HG03571 (cell line): ENCODE data around the gene SPATC1L.

Experiments
- ATAC-seq: cut with Tn5 transposase; IDR thresholded peaks from one replicate; pipeline ENCODE4 v1.9.1; 2021; ENCODE audit not compliant: unreplicated experiment

SPATC1L gene

GRCh38 chr21:46122758-46123683, 61.2 kb downstream of the SPATC1L start:
- no peak for ATAC-seq

GRCh38 chr21:46122237-46122671, 62.0 kb downstream of the SPATC1L start:
- ATAC-seq: no peak

- no peak for ATAC-seq
Observed at GRCh38 chr21:46121286-46122221, 62.7 kb downstream of the SPATC1L start.

GRCh38 chr21:46120301-46121285, 63.7 kb downstream of the SPATC1L start:
- no peak for ATAC-seq

DNA sequence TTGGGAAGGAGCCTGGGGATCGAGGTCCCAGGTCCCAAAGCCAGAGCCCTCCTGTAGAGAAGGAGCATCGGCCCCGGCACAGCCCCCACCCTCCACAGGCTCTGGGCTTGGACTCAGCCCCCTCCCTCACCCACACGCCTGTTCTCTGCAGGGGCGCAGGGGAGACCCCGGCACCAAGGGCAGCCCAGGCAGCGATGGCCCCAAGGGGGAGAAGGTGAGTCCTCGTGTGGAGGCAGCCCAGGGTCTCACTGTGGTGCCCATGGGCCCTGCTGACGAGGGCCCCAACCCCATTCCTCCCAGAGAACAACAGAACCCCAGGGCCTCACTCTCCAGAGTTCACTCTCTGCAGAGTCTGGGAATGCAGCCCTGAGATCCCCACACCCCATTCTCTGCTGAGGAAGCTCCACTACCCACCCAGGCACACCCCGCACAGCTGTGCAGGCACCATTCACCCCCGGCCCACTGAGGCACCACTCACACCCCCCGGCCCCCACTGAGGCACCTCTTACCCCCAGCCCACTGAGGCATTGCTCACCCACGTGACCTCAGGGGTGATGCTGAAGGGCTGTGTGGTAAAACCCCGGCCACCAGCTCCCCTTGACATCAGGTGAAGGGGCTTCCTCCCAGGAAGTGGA, 64.5 kb downstream of the SPATC1L start:
- no peak for ATAC-seq

DNA sequence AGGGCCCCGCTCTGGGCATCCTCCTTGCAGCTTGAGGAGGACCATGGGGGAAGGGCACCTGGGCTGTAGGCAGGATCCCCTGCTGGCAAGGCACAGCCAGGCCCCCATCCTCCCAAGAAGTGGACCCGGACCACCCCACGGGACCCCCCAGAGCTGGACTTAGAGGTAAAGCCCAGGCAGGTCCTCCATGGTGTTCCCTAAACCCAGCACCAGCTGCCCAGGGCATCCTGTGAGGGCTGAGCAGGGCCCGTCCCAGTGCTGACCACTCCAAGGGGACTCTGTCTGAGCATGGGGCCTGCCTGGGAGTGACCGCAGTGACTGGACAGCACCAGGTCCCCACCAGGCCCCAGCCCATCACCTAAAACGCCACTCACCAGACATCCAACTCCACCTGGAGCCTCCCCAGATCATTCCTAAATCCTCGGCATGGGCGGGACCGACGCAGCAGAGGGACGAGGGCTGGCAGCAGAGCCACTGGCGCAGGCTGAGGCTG, 65.1 kb downstream of the SPATC1L start:
- ATAC-seq: no peak

- ATAC-seq: no peak
Observed at GRCh38 chr21:46118316-46119143, 65.7 kb downstream of the SPATC1L start.

DNA sequence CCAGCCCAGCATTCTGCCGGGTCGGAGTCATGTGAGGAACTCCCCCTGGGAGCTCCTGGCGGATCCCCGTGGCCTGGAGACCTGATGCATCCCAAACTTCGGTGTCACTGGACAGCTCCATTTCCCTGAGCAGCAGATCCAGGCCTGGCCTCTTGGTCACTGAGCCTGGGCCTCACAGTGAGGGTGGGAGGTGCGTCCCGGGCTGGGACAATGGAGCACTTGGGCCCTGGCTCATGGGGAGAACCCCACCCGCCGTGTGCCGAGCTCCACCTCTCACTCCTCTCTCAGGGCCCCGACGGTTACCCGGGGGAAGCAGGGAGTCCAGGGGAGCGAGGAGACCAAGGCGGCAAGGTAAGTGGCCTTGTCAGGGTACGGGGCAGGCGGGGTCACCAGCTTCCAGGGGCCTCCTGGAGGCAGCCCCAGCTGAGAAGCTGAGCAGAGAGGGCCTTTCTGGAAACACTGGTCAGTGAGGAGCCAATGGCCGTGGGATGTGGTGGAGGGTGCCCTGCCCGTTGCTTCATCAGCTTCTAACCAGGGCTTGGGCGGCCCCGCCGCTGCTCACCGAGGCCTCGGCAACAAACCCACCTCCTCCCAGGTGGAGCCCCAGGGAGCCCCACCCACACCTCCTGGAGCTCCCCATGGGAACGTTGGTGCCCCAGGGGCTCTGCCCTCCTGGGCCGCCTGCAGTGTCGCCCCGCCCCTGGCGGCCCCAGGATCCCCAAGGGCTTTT, 66.5 kb downstream of the SPATC1L start:
- no peak for ATAC-seq

DNA sequence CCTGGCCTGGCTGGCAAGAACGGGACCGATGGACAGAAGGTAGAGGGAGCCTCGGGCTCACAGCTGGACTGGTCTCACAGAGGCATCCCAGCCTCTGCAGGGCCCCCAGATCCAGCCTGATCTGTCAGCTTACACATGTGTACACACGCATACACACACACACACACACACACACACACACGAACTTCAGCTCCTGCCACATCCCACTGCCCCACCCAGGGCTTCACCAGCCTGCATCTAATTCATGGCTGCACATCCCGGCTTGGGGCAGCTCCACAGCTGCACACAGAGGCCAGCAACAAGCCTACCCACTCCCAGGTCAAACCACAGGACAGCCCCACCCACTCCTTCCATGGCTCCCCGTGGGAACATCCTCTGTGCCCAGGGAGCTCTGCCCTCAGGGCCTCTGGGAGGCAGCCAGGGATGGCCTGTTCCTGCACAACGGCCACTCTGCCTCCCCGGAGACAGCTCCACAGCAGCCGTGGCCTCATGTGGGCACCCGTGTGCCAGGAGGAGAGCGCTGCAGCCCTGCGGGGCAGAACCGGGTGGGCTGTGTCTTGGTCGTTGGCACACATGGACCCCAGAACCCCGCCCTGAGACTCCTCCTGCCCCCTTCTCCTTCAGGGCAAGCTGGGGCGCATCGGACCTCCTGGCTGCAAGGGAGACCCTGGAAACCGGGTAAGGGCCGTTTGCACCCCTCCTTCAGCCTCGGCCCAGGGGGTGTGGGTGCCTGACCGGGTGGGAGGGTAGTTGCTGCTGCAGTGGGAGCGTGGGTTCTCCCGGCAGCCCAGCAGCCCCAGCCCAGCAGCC, 67.3 kb downstream of the SPATC1L start:
- no peak for ATAC-seq

DNA sequence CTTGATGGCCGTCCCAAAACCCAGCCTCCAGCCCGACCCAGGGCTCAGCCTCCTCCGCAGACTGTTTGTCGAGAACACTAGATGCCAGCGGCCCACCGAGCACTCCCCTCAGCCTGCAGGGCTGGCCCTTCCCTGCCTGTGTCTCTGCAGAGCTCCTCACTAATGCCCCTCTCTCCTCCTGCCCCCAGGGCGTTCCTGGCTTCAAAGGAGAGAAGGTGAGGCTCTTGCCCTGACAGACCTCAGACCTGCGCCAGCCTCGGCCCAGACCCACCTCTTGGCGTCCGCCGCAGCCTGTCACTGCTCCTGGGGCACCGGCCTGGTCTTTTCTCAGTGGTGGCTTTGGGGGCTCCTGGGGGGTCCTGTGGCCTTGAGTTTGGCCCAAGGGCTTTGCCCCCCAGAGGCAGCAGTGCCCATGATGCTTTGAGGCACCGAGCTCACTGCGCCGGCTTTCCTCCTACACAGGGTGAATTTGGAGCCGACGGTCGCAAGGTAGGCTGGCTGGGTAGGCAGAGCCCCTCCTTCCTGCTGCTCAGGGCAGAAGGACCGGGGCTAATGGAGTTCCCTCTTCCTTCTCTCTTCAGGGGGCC, 68.0 kb downstream of the SPATC1L start:
- ATAC-seq: no peak

- ATAC-seq: no peak
Observed at GRCh38 chr21:46115441-46116188, 68.6 kb downstream of the SPATC1L start.

GRCh38 chr21:46114963-46115362, 69.3 kb downstream of the SPATC1L start:
- ATAC-seq: no peak

DNA sequence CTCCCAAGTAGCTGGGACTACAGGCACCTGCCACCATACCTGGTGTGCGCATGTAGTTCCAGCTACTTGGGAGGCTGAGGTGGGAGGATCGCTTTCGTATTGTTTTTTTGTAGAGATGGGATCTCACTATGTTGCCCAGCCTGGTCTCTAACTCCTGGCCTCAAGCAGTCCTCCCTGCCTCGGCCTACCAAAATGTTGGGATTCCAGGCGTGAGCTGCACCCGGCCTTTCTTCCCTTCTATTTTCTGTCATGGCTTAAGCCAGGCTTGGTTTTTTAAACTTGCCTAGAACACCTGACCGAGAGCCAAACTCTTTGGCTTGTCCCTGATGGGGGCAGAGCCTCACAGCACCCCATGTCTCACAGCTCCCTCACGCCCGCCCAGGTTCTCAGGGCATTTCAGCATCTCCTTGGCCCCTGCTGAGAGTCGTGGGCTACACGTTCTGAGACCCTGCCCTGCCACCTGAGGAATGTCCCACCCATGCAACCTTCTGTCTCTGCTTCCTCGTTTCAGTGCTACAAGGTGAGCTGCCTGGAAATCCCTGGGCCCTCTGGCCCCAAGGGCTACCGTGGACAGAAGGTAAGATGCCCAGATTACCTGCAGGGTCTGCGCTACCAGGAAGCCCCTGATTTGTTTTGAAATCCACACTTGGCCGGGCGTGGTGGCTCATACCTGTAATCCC, 70.6 kb downstream of the SPATC1L start:
- ATAC-seq: no peak

- no peak for ATAC-seq
Observed at GRCh38 chr21:46112725-46113215, 71.5 kb downstream of the SPATC1L start.

DNA sequence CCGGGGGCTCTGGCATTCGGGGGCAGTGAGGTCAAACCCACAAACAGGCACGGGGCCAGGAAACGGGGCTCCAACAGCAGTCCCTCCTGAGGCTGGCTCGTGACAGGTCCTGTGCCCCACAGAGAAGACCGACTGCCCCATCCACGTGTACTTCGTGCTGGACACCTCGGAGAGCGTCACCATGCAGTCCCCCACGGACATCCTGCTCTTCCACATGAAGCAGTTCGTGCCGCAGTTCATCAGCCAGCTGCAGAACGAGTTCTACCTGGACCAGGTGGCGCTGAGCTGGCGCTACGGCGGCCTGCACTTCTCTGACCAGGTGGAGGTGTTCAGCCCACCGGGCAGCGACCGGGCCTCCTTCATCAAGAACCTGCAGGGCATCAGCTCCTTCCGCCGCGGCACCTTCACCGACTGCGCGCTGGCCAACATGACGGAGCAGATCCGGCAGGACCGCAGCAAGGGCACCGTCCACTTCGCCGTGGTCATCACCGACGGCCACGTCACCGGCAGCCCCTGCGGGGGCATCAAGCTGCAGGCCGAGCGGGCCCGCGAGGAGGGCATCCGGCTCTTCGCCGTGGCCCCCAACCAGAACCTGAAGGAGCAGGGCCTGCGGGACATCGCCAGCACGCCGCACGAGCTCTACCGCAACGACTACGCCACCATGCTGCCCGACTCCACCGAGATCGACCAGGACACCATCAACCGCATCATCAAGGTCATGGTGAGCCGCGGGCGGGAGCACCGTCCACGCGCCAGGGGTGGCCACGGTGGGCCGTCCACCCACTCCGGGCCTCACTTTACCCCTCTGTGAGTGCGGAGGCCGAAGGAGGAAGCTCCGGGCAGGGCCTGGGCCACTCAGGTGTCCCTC, 72.2 kb downstream of the SPATC1L start:
- no peak for ATAC-seq
